Peyer's patch (tissue), 4 donors: ENCODE results near the gene PIP5K1C.

Source experiments
- POLR2A ChIP-seq, 2 donors: fragments of 450-650 bp; IDR thresholded peaks; one replicate each; pipeline ENCODE4 v1.5.1; 2017; ENCODE audit warnings: antibody characterized with exemption in 2 of 2, mild to moderate bottlenecking in 2 of 2, moderate library complexity in 2 of 2
- TF ChIP-seq, protein P1 (sequence below), 6 experiments: fragments of 450-650 bp in 4 of 6; fragments of 200-600 bp in 2 of 6; sonication (generic) in 1 of 6; IDR thresholded peaks; one replicate each; pipeline ENCODE4 v1.5.1; 2017 to 2019; ENCODE audit warnings: antibody characterized with exemption in 6 of 6, mild to moderate bottlenecking in 3 of 6, moderate library complexity in 1 of 6

DNA sequence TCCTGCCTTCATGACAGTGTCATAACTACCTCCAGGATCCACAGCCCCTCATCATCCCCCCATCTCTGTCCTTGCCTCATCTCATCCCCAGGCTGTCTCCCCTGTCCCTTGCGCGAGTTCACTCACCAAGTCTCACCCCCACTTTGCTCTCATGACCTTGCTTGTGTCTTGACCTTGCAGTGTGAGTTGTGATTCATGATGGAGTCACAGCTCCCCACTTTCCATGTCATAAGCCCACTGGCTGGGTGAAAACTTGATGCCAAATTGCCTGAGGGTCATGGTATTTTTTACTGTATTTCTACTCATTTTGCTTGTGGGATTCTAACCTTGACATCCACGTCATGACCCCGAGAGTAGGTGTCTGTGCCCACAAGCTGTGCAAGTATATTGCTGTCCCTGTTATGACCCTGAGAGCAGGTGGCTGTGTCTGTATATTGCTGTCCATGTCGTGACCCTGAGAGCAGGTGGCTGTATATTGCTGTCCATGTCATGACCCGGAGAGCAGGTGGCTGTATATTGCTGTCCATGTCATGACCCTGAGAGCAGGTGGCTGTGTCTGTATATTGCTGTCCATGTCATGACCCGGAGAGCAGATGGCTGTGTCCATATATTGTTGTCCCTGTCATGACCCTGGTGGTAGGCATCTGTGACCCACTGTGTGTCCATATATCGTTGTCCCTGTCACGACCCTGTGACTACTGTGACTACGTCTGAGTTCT is 37.4 kb upstream of the PIP5K1C start:
- TF ChIP-seq, protein P1, sequence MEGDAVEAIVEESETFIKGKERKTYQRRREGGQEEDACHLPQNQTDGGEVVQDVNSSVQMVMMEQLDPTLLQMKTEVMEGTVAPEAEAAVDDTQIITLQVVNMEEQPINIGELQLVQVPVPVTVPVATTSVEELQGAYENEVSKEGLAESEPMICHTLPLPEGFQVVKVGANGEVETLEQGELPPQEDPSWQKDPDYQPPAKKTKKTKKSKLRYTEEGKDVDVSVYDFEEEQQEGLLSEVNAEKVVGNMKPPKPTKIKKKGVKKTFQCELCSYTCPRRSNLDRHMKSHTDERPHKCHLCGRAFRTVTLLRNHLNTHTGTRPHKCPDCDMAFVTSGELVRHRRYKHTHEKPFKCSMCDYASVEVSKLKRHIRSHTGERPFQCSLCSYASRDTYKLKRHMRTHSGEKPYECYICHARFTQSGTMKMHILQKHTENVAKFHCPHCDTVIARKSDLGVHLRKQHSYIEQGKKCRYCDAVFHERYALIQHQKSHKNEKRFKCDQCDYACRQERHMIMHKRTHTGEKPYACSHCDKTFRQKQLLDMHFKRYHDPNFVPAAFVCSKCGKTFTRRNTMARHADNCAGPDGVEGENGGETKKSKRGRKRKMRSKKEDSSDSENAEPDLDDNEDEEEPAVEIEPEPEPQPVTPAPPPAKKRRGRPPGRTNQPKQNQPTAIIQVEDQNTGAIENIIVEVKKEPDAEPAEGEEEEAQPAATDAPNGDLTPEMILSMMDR (IDR thresholded peaks at IDR 0.05): no peak
- no peak for TF ChIP-seq POLR2A (IDR thresholded peaks at IDR 0.05)
